ENCODE data around the gene MACROD1.

The MACROD1 gene

GRCh38 chr11:64148917-64149617, 16.8 kb downstream of the MACROD1 start:
- Mint-ChIP-seq H3K9me3 (no peaks in the 10 kb centered on the region), H3K4me3 (no peak overlapping the region), H3K4me1 (peaks cover 24% of the 10 kb centered on the region), H3K27me3 (peaks cover 14% of the 10 kb centered on the region), H3K27ac (no peak overlapping the region), H3K36me3 (no peaks in the 10 kb centered on the region)
- ATAC-seq = no peak

GRCh38 chr11:64148226-64148916, 17.5 kb downstream of the MACROD1 start:
- ATAC-seq = peak; percentile 67
- Mint-ChIP-seq H3K4me1 (peaks cover 31% of the 10 kb centered on the region), H3K4me3 (no peak overlapping the region), H3K9me3 (no peaks in the 10 kb centered on the region), H3K27me3 (peaks cover 7% of the 10 kb centered on the region), H3K27ac (no peak overlapping the region), H3K36me3 (no peaks in the 10 kb centered on the region)

- Mint-ChIP-seq H3K27me3 (no peaks in the 10 kb centered on the region), H3K36me3 (no peaks in the 10 kb centered on the region), H3K4me1 (peaks cover 31% of the 10 kb centered on the region), H3K9me3 (no peaks in the 10 kb centered on the region), H3K4me3 (no peak overlapping the region), H3K27ac (no peak overlapping the region)
- ATAC-seq = no peak
Measured at GRCh38 chr11:64146036-64146955, 19.6 kb downstream of the MACROD1 start.

GRCh38 chr11:64144587-64145472, 21.1 kb downstream of the MACROD1 start:
- Mint-ChIP-seq H3K27me3 (no peaks in the 10 kb centered on the region), H3K4me1 (peaks cover 31% of the 10 kb centered on the region), H3K27ac (no peak overlapping the region)

GRCh38 chr11:64141081-64141783, 24.7 kb downstream of the MACROD1 start:
- peaks cover 18% of the 10 kb centered on the region for H3K4me1 Mint-ChIP-seq
- ATAC-seq = no peak
- no peak overlapping the region for H3K27ac Mint-ChIP-seq
- no peak overlapping the region for H3K4me3 Mint-ChIP-seq
- no peaks in the 10 kb centered on the region for H3K9me3 Mint-ChIP-seq
- no peaks in the 10 kb centered on the region for H3K36me3 Mint-ChIP-seq
- no peaks in the 10 kb centered on the region for H3K27me3 Mint-ChIP-seq

More at GRCh38 chr11:64144587-64145472, 21.1 kb downstream of the MACROD1 start:
- Mint-ChIP-seq H3K4me3 (no peak overlapping the region), H3K9me3 (no peaks in the 10 kb centered on the region), H3K36me3 (no peaks in the 10 kb centered on the region)
- no peak for ATAC-seq

- no peaks in the 10 kb centered on the region for H3K36me3 Mint-ChIP-seq
- peaks cover 18% of the 10 kb centered on the region for H3K4me1 Mint-ChIP-seq
Measured at GRCh38 chr11:64140082-64140481, 25.8 kb downstream of the MACROD1 start.

GRCh38 chr11:64139049-64139448, 26.9 kb downstream of the MACROD1 start:
- Mint-ChIP-seq H3K4me1 (peaks cover 14% of the 10 kb centered on the region), H3K4me3 (no peak overlapping the region), H3K27me3 (no peaks in the 10 kb centered on the region), H3K9me3 (no peaks in the 10 kb centered on the region), H3K36me3 (no peaks in the 10 kb centered on the region), H3K27ac (no peak overlapping the region)
- ATAC-seq = no peak

More at GRCh38 chr11:64140082-64140481, 25.8 kb downstream of the MACROD1 start:
- ATAC-seq = no peak
- no peaks in the 10 kb centered on the region for H3K27me3 Mint-ChIP-seq
- H3K27ac Mint-ChIP-seq = no peak overlapping the region
- H3K9me3 Mint-ChIP-seq = no peaks in the 10 kb centered on the region
- H3K4me3 Mint-ChIP-seq = no peak overlapping the region

GRCh38 chr11:64138398-64138797, 27.5 kb downstream of the MACROD1 start:
- H3K36me3 Mint-ChIP-seq = no peaks in the 10 kb centered on the region
- peaks cover 8% of the 10 kb centered on the region for H3K4me1 Mint-ChIP-seq
- no peaks in the 10 kb centered on the region for H3K9me3 Mint-ChIP-seq
- H3K4me3 Mint-ChIP-seq = no peak overlapping the region
- no peaks in the 10 kb centered on the region for H3K27me3 Mint-ChIP-seq
- H3K27ac Mint-ChIP-seq = no peak overlapping the region
- no peak for ATAC-seq

GRCh38 chr11:64136765-64137441, 29.0 kb downstream of the MACROD1 start:
- Mint-ChIP-seq H3K27ac (no peak overlapping the region), H3K36me3 (no peaks in the 10 kb centered on the region)
- ATAC-seq = no peak

GRCh38 chr11:64135711-64136110, 30.2 kb downstream of the MACROD1 start:
- Mint-ChIP-seq H3K36me3 (no peaks in the 10 kb centered on the region), H3K27me3 (peaks cover 14% of the 10 kb centered on the region), H3K4me3 (no peak overlapping the region), H3K4me1 (no peaks in the 10 kb centered on the region), H3K9me3 (no peaks in the 10 kb centered on the region), H3K27ac (no peak overlapping the region)
- no peak for ATAC-seq

More at GRCh38 chr11:64136765-64137441, 29.0 kb downstream of the MACROD1 start:
- Mint-ChIP-seq H3K27me3 (peaks cover 10% of the 10 kb centered on the region), H3K9me3 (no peaks in the 10 kb centered on the region), H3K4me3 (no peak overlapping the region), H3K4me1 (no peaks in the 10 kb centered on the region)

GRCh38 chr11:64134963-64135362, 30.9 kb downstream of the MACROD1 start:
- no peaks in the 10 kb centered on the region for H3K9me3 Mint-ChIP-seq
- no peak overlapping the region for H3K27ac Mint-ChIP-seq
- no peaks in the 10 kb centered on the region for H3K4me1 Mint-ChIP-seq
- peaks cover 22% of the 10 kb centered on the region for H3K27me3 Mint-ChIP-seq
- H3K36me3 Mint-ChIP-seq = no peaks in the 10 kb centered on the region
- no peak overlapping the region for H3K4me3 Mint-ChIP-seq
- ATAC-seq = no peak

GRCh38 chr11:64132982-64133705, 32.8 kb downstream of the MACROD1 start:
- Mint-ChIP-seq H3K27me3 (peaks cover 22% of the 10 kb centered on the region), H3K9me3 (no peaks in the 10 kb centered on the region), H3K36me3 (no peaks in the 10 kb centered on the region), H3K4me1 (no peaks in the 10 kb centered on the region), H3K27ac (no peak overlapping the region), H3K4me3 (no peak overlapping the region)
- no peak for ATAC-seq

- no peaks in the 10 kb centered on the region for H3K4me1 Mint-ChIP-seq
- no peaks in the 10 kb centered on the region for H3K36me3 Mint-ChIP-seq
- H3K9me3 Mint-ChIP-seq = no peaks in the 10 kb centered on the region
- H3K27me3 Mint-ChIP-seq = peaks cover 22% of the 10 kb centered on the region
- ATAC-seq = no peak
- H3K27ac Mint-ChIP-seq = no peak overlapping the region
- H3K4me3 Mint-ChIP-seq = no peak overlapping the region
Measured at GRCh38 chr11:64132191-64132771, 33.6 kb downstream of the MACROD1 start.

Data from stimulated activated memory B cell treated with anti-CD40 and anti-IgM and Interleukin-4, amounts not matched to agents 10 μg/mL and 1 μg/mL and 100 μg/mL, for 72 hours (primary cell).